OCI-M1 (cell line): ENCODE measurements around the gene TVP23A.
"Not testable (repeated sequence)": the region's sequence is repeated elsewhere in the genome, so short reads cannot be mapped to it uniquely, and the experiment has no call there.

Source experiments
- DNase-seq: peaks from one replicate; lab custom pipeline; 2025; lab: John Stamatoyannopoulos, UW

Gene TVP23A

GRCh38 chr16:10799736-10800135 is 18.9 kb downstream of the TVP23A start:
- no peak for DNase-seq

GRCh38 chr16:10791048-10791447 is 27.5 kb downstream of the TVP23A start:
- DNase-seq: no peak

- peak; percentile 3 for DNase-seq
Observed at GRCh38 chr16:10788630-10789029, 30.0 kb downstream of the TVP23A start.

GRCh38 chr16:10787304-10787703 is 31.3 kb downstream of the TVP23A start:
- DNase-seq: peak; percentile 76

- no peak for DNase-seq
Observed at GRCh38 chr16:10782628-10783027, 36.0 kb downstream of the TVP23A start.

GRCh38 chr16:10780628-10781027 is 38.0 kb downstream of the TVP23A start:
- no peak for DNase-seq

GRCh38 chr16:10779908-10780307 is 38.7 kb downstream of the TVP23A start:
- not testable (repeated sequence) for DNase-seq

- DNase-seq: no peak
Observed at GRCh38 chr16:10777356-10777755, 41.2 kb downstream of the TVP23A start.

GRCh38 chr16:10776923-10777322 is 41.7 kb downstream of the TVP23A start:
- DNase-seq: not testable (repeated sequence)

GRCh38 chr16:10776280-10776679 is 42.3 kb downstream of the TVP23A start:
- DNase-seq: peak; percentile 5

- DNase-seq: peak; percentile 67
Observed at GRCh38 chr16:10770907-10771306, 47.7 kb downstream of the TVP23A start.

GRCh38 chr16:10769381-10769780 is 49.2 kb downstream of the TVP23A start:
- no peak for DNase-seq

GRCh38 chr16:10767127-10767526 is 51.5 kb downstream of the TVP23A start:
- DNase-seq: no peak

GRCh38 chr16:10765772-10766171 is 52.8 kb downstream of the TVP23A start:
- no peak for DNase-seq

GRCh38 chr16:10763456-10763855 is 55.1 kb downstream of the TVP23A start:
- no peak for DNase-seq

GRCh38 chr16:10762336-10763016 is 56.1 kb downstream of the TVP23A start:
- DNase-seq: no peak

GRCh38 chr16:10761373-10761772 is 57.2 kb downstream of the TVP23A start:
- DNase-seq: no peak

- no peak for DNase-seq
Observed at GRCh38 chr16:10760858-10761257, 57.7 kb downstream of the TVP23A start.

GRCh38 chr16:10756574-10756973 is 62.0 kb downstream of the TVP23A start:
- no peak for DNase-seq

GRCh38 chr16:10754941-10755340 is 63.7 kb downstream of the TVP23A start:
- no peak for DNase-seq

- DNase-seq: no peak
Observed at GRCh38 chr16:10753670-10754069, 64.9 kb downstream of the TVP23A start.

GRCh38 chr16:10752843-10753523 is 65.6 kb downstream of the TVP23A start:
- DNase-seq: no peak

GRCh38 chr16:10751291-10751697 is 67.3 kb downstream of the TVP23A start:
- DNase-seq: no peak

GRCh38 chr16:10750793-10751192 is 67.8 kb downstream of the TVP23A start:
- no peak for DNase-seq
